Dermis blood vessel endothelial cell (primary cell): ENCODE data around the gene AZGP1. TPM values are rescaled to one million over a fixed set of nuclear protein-coding genes. Genes with fewer than 3 reads are reported as not detected.
A peak's percentile ranks its signal among the peaks of the same experiment; 100 is the strongest.
"Not testable (repeated sequence)": the region's sequence is repeated elsewhere in the genome, so short reads cannot be mapped to it uniquely, and the experiment has no call there.

Experiments
- DNase-seq: peaks from one replicate; pipeline ENCODE4 v3.0.0; 2010
- total RNA-seq: library from RNA; depleted of rRNA; stranded (reverse); fragments of >200 nt; gene quantifications from 2 replicates; pipeline ENCODE4 v1.2.3, GENCODE V29; 2014

AZGP1 gene
- total RNA-seq, 1 donor from 2014 or later = not detected

- no peak for DNase-seq
Measured at GRCh38 chr7:99996755-99997544, 21.1 kb upstream of the AZGP1 start.

GRCh38 chr7:99994819-99995218, 19.0 kb upstream of the AZGP1 start:
- no peak for DNase-seq

- DNase-seq = no peak
Measured at GRCh38 chr7:99992330-99993038, 16.7 kb upstream of the AZGP1 start.

GRCh38 chr7:99991543-99991942, 15.7 kb upstream of the AZGP1 start:
- not testable (repeated sequence) for DNase-seq

- peak; percentile 14 for DNase-seq
Measured at GRCh38 chr7:99990460-99990852, 14.6 kb upstream of the AZGP1 start.

- DNase-seq = no peak
Measured at GRCh38 chr7:99987846-99988245, 12.0 kb upstream of the AZGP1 start.

GRCh38 chr7:99987306-99987705, 11.5 kb upstream of the AZGP1 start:
- DNase-seq = not testable (repeated sequence)

GRCh38 chr7:99984593-99984992, 8.8 kb upstream of the AZGP1 start:
- no peak for DNase-seq

- not testable (repeated sequence) for DNase-seq
Measured at GRCh38 chr7:99981066-99981465, 5.2 kb upstream of the AZGP1 start.

GRCh38 chr7:99980448-99980872, 4.6 kb upstream of the AZGP1 start:
- DNase-seq = not testable (repeated sequence)

GRCh38 chr7:99979814-99980225, 4.0 kb upstream of the AZGP1 start:
- peak; percentile 49 for DNase-seq

GRCh38 chr7:99976626-99977025, 795 bp upstream of the AZGP1 start:
- DNase-seq = no peak

GRCh38 chr7:99974681-99975080, 1.1 kb downstream of the AZGP1 start:
- DNase-seq = no peak

- DNase-seq = not testable (repeated sequence)
Measured at GRCh38 chr7:99973817-99974216, 2.0 kb downstream of the AZGP1 start.

- DNase-seq = no peak
Measured at GRCh38 chr7:99971242-99971641, 4.6 kb downstream of the AZGP1 start.

- DNase-seq = not testable (repeated sequence)
Measured at GRCh38 chr7:99969813-99970212, 6.0 kb downstream of the AZGP1 start.

GRCh38 chr7:99969298-99969697, 6.5 kb downstream of the AZGP1 start:
- no peak for DNase-seq

- no peak for DNase-seq
Measured at GRCh38 chr7:99958564-99959227, 17.1 kb downstream of the AZGP1 start.

GRCh38 chr7:99955247-99955646, 20.6 kb downstream of the AZGP1 start:
- DNase-seq = no peak

GRCh38 chr7:99954643-99955042, 21.2 kb downstream of the AZGP1 start:
- DNase-seq = not testable (repeated sequence)

GRCh38 chr7:99953649-99954048, 22.2 kb downstream of the AZGP1 start:
- no peak for DNase-seq

- not testable (repeated sequence) for DNase-seq
Measured at GRCh38 chr7:99952649-99953048, 23.2 kb downstream of the AZGP1 start.

- DNase-seq = not testable (repeated sequence)
Measured at GRCh38 chr7:99950819-99951218, 25.0 kb downstream of the AZGP1 start.
